ENCODE measurements around the gene HGF. TPM values are rescaled to one million over a fixed set of nuclear protein-coding genes. Genes with fewer than 3 reads are reported as not detected.

The HGF gene
- polyA plus RNA-seq, 1 of the 3 experiments (the other 2 are of a cell fraction): 1.5 TPM

DNA sequence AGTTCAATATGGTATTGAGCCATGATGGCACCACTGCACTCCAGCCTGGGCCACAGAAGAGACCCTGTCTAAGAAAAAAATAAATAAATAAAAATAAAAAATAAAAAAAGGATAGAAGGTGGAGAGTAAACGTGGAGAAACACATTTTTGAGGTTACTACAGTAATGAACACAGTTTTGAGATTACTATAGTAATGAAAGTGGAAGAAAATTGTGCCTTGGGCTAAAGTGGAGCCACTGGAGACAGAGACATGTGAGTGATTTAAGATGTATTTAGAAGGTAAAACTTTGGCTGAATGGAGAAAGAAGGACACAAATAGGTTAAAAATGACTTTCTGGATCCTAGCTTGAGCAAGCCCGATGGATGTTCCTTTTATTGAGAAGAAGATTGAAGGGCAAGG is 76.8 kb downstream of the HGF start:
- Histone ChIP-seq H3K36me3 (replicated peaks in 1 of 2; ENCODE audit: control insufficient read depth in 1 of 2, insufficient read depth in 2 of 2, low read length in 1 of 2) (no peaks in the 10 kb centered on the region), H3K27me3 (ENCODE audit: insufficient read depth) (no peaks in the 10 kb centered on the region), H3F3A (replicated peaks; ENCODE audit: insufficient read depth) (no peaks in the 10 kb centered on the region), H3K9me2 (no peaks in the 10 kb centered on the region), H3K9ac (no peak overlapping the region), H3K27ac (ENCODE audit: low read depth in 2 of 2, low read length in 1 of 2) (no peak overlapping the region; a peak in 1 of 4 replicates), H4K20me1 (ENCODE audit: insufficient read depth) (no peaks in the 10 kb centered on the region), H3K4me2 (no peak overlapping the region), H3K4me3 (ENCODE audit: low read depth in 2 of 2, low read length in 1 of 2) (no peak overlapping the region), H3K79me2 (ENCODE audit: insufficient read depth) (no peaks in the 10 kb centered on the region), H2AFZ (ENCODE audit: low read depth) (peak overlapping the region; percentile 19; the same call in 1 of the 2 replicates), H3K4me1 (ENCODE audit: control insufficient read depth in 1 of 2, insufficient read depth in 2 of 2, low read depth in 1 of 2, low read length in 1 of 2) (peaks cover 6 to 10% of the 10 kb centered on the region in 2 experiments; a peak in 3 of 4 replicates), H3K9me3 (no peaks in the 10 kb centered on the region; the same call in 1 of the 2 replicates)
- 92% methylated on average over 2 of the region's 2 CpGs for WGBS (ENCODE audit: low lambda C conversion rate)
- POLR2A ChIA-PET: no interaction called here
- TF ChIP-seq NRF1 (IDR thresholded peaks at IDR 0.05; ENCODE audit: low read depth, low read length) (no peak), MEF2A (IDR thresholded peaks at IDR 0.05; ENCODE audit: borderline replicate concordance, low read depth) (no peak), SMC3 (IDR thresholded peaks at IDR 0.05; ENCODE audit: low read depth, low read length) (no peak), TAF1 (IDR thresholded peaks at IDR 0.05; ENCODE audit: borderline replicate concordance, low read depth, low read length) (no peak), YY1 (IDR thresholded peaks at IDR 0.05; ENCODE audit: low read depth) (no peak), MXI1 (IDR thresholded peaks at IDR 0.05; ENCODE audit: low read depth, low read length) (no peak), CHD2 (IDR thresholded peaks at IDR 0.05; ENCODE audit: low read length, partially characterized antibody) (no peak), EZH2phosphoT487 (IDR thresholded peaks at IDR 0.05; ENCODE audit: borderline replicate concordance, low read depth) (no peak), TCF12 (IDR thresholded peaks at IDR 0.05) (no peak), GABPA (IDR thresholded peaks at IDR 0.05; ENCODE audit: low read depth) (no peak), RCOR1 (IDR thresholded peaks at IDR 0.05; ENCODE audit: low read length) (no peak), EP300 (IDR thresholded peaks at IDR 0.05; ENCODE audit: borderline replicate concordance in 1 of 2, low read depth in 1 of 2, low read length in 1 of 2) (no peak), RXRA (IDR thresholded peaks at IDR 0.05; ENCODE audit: borderline replicate concordance, low read depth) (no peak), FOSL2 (IDR thresholded peaks at IDR 0.05; ENCODE audit: borderline replicate concordance, low read depth) (no peak)
- TF ChIP-seq, protein P1, sequence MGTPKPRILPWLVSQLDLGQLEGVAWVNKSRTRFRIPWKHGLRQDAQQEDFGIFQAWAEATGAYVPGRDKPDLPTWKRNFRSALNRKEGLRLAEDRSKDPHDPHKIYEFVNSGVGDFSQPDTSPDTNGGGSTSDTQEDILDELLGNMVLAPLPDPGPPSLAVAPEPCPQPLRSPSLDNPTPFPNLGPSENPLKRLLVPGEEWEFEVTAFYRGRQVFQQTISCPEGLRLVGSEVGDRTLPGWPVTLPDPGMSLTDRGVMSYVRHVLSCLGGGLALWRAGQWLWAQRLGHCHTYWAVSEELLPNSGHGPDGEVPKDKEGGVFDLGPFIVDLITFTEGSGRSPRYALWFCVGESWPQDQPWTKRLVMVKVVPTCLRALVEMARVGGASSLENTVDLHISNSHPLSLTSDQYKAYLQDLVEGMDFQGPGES (IDR thresholded peaks at IDR 0.05; ENCODE audit: low read depth, low read length): no peak
- TF ChIP-seq, protein P2, sequence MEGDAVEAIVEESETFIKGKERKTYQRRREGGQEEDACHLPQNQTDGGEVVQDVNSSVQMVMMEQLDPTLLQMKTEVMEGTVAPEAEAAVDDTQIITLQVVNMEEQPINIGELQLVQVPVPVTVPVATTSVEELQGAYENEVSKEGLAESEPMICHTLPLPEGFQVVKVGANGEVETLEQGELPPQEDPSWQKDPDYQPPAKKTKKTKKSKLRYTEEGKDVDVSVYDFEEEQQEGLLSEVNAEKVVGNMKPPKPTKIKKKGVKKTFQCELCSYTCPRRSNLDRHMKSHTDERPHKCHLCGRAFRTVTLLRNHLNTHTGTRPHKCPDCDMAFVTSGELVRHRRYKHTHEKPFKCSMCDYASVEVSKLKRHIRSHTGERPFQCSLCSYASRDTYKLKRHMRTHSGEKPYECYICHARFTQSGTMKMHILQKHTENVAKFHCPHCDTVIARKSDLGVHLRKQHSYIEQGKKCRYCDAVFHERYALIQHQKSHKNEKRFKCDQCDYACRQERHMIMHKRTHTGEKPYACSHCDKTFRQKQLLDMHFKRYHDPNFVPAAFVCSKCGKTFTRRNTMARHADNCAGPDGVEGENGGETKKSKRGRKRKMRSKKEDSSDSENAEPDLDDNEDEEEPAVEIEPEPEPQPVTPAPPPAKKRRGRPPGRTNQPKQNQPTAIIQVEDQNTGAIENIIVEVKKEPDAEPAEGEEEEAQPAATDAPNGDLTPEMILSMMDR (IDR thresholded peaks at IDR 0.05): no peak
- TF ChIP-seq, protein P3, sequence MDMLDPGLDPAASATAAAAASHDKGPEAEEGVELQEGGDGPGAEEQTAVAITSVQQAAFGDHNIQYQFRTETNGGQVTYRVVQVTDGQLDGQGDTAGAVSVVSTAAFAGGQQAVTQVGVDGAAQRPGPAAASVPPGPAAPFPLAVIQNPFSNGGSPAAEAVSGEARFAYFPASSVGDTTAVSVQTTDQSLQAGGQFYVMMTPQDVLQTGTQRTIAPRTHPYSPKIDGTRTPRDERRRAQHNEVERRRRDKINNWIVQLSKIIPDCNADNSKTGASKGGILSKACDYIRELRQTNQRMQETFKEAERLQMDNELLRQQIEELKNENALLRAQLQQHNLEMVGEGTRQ (IDR thresholded peaks at IDR 0.05; ENCODE audit: borderline replicate concordance, low read depth, low read length): no peak
- TF ChIP-seq, protein P4, sequence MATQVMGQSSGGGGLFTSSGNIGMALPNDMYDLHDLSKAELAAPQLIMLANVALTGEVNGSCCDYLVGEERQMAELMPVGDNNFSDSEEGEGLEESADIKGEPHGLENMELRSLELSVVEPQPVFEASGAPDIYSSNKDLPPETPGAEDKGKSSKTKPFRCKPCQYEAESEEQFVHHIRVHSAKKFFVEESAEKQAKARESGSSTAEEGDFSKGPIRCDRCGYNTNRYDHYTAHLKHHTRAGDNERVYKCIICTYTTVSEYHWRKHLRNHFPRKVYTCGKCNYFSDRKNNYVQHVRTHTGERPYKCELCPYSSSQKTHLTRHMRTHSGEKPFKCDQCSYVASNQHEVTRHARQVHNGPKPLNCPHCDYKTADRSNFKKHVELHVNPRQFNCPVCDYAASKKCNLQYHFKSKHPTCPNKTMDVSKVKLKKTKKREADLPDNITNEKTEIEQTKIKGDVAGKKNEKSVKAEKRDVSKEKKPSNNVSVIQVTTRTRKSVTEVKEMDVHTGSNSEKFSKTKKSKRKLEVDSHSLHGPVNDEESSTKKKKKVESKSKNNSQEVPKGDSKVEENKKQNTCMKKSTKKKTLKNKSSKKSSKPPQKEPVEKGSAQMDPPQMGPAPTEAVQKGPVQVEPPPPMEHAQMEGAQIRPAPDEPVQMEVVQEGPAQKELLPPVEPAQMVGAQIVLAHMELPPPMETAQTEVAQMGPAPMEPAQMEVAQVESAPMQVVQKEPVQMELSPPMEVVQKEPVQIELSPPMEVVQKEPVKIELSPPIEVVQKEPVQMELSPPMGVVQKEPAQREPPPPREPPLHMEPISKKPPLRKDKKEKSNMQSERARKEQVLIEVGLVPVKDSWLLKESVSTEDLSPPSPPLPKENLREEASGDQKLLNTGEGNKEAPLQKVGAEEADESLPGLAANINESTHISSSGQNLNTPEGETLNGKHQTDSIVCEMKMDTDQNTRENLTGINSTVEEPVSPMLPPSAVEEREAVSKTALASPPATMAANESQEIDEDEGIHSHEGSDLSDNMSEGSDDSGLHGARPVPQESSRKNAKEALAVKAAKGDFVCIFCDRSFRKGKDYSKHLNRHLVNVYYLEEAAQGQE (IDR thresholded peaks at IDR 0.05; ENCODE audit: low read depth, low read length): no peak
- no peak for DNase-seq
- CTCF ChIA-PET: interaction anchor here (0.7 to 1.8 kb wide), 6 partner anchors 8 to 223 kb away, joined by 3 to 8 read pairs (median 4); no protein-coding TSS in a partner anchor

Data from SK-N-SH (cell line).